HG03060 (cell line): ENCODE data around the gene HYLS1.

Experiments used
- ATAC-seq: cut with Tn5 transposase; IDR thresholded peaks from one replicate; pipeline ENCODE4 v1.9.1; 2021; ENCODE audit warnings: low read depth, moderate number of reproducible peaks; ENCODE audit not compliant: unreplicated experiment

HYLS1 gene

GRCh38 chr11:125931668-125932067, 44.2 kb downstream of the HYLS1 start:
- no peak for ATAC-seq

DNA sequence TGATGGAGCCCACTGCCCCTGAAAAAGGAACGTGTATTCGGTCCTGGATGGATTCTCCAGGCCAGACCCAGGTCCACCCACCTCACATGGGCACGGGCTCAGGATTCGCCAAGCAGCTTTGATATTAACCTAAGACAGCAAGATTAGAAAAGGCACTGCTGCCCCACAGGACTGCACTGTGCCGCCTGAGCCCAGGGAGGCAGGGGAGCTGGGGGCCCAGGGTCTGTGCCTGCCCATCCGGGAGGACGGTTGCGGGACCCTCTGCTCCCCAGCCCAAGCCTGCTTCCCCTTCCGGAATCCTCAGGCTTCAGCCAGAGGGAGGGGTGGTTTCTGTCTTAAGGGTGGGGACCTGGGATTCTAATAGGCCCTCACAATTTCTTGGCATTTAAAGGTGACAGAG, 44.8 kb downstream of the HYLS1 start:
- no peak for ATAC-seq

- ATAC-seq, result no peak
Observed at GRCh38 chr11:125933030-125933813, 45.8 kb downstream of the HYLS1 start.

- no peak for ATAC-seq
Observed at GRCh38 chr11:125934473-125934872, 47.0 kb downstream of the HYLS1 start.

- ATAC-seq, result no peak
Observed at GRCh38 chr11:125935056-125935455, 47.6 kb downstream of the HYLS1 start.

GRCh38 chr11:125935618-125936199, 48.2 kb downstream of the HYLS1 start:
- no peak for ATAC-seq

DNA sequence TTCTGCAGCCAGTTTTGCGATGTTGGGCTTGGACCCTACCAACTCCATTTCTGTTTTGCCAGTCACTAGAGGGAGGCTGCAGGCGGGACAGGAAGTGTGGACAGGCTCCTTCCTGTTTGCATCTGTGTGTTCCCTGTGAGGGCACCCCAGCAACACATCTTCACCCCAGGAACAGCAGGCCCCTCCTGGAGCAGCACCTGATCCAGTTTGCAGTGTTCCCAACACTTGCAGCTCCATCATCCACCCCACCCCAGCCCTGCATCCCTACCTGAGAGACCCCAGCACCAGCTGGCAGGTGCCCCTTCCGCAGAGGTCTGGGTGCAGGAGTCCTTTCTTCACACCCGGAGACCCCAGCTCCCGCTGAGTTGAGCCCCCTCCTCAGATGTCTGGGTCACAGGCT, 51.0 kb downstream of the HYLS1 start:
- ATAC-seq, result no peak

DNA sequence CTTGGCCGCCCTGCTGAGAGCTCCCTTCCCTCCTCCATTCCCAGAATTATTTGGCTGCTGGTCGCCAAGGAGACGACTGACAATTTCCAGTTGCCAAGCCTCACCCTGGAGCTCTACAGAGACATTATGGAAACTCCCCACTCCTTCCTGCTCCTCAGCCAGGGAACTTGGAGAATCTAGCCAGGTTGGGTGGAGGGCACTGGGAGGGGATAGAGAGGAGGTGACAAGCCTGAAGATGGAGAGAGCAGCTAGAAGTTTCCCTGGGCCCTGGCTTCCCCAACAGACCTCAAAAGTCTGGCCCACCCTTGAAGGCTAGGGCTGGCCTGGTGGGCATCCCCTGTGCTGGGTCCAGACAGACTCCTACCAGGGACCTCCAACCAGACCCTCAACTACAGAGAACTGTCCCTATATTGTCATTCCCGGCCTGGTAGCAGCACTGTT, 51.6 kb downstream of the HYLS1 start:
- no peak for ATAC-seq

DNA sequence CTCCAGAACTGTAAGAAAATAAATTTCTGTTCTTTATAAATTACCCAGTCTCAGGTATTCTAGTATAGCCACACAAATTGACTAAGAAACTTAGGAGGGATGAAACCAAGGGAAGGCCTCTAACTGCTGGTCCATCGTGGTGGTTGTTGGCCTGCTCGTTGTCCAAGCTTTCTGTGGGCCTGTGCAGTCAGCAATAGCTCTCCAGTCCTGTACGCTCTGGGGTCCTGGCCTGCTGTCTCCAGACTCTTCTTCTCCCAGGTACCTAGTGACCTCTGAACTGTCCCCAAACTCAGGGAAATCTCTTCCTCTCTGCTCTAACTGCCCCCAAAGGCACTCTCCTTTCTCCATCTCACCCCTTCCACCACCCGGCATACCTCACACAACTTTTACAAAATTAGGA, 52.7 kb downstream of the HYLS1 start:
- no peak for ATAC-seq

GRCh38 chr11:125941267-125941618, 53.8 kb downstream of the HYLS1 start:
- no peak for ATAC-seq

GRCh38 chr11:125941619-125942611, 54.4 kb downstream of the HYLS1 start:
- no peak for ATAC-seq

DNA sequence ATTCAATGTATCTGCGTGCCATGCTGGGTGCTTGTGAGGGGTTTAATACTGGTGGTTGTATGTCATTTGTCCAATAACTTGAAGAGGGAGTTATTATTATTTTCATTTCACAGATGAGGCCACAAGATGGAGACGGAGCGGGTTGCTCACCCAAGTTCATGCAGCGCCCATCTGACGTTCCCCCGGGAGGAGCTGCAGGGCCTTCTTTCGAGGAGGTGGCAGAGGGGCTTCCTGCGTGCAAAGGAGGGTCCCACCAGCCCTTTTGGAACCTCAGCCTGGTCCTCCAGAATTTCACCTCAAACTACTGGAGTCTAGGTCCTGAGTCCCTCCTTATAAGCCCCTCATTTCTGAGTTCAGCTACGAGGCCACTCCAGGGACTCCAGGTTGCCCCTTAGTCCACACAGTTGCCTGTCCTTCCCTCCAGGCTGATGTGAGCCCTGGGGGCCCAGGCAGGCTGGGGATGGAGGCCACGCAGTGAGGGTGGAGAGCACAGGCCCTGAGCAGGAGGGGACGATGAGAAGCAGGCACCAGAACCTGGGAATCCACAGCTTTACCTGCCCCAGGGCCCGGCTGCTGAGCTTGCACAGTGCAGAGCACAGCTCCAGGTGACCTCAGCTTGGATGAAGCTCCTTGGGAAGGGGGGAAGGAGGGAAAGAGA, 55.4 kb downstream of the HYLS1 start:
- ATAC-seq, result no peak

- ATAC-seq, result no peak
Observed at GRCh38 chr11:125943661-125944349, 56.3 kb downstream of the HYLS1 start.

GRCh38 chr11:125944350-125945010, 57.0 kb downstream of the HYLS1 start:
- ATAC-seq, result no peak

- ATAC-seq, result no peak
Observed at GRCh38 chr11:125945011-125945796, 57.7 kb downstream of the HYLS1 start.

GRCh38 chr11:125945797-125946520, 58.5 kb downstream of the HYLS1 start, which contains the start of gene VSIG10L2:
TSS of gene VSIG10L2 (plus strand) at chr11:125946044. CDS start at chr11:125946056, 12 bp downstream.
- no peak for ATAC-seq

DNA sequence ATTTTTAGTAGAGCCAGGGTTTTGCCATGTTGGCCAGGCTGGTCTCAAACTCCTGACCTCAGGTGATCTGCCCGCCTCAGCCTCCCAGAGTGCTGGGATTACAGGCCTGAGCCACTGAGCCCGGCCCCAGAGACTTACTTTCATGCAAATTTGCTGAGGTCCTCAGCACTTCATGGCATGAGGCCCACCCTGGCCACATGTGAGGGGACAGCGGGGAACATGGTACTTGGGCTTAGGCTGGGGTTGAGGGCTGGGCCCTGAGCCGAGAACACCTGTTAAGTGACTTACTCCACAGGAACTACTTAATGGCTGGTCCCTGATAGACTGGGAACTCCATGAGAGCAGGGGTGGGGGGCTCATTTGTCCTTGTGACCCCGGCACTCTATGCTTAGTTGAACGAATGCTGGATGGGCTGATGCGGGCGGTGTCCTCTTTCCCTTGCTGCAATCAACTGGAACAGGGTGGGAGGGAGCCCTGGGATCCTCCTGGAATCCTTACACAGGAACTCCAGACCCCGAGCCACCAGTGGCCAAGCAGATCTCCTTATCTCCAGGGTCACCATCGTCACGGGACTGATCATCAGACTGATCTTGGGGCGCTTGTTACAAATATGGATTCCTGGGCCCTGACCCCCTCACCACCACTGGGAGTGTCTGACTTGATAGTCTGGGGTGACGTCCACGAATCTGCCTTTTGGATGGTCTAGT, 59.4 kb downstream of the HYLS1 start:
- ATAC-seq, result no peak
